Liver (tissue), 9 donors: Measurements from ENCODE around the gene ENAH. TPM values are rescaled to one million over a fixed set of nuclear protein-coding genes. Genes with fewer than 3 reads are reported as not detected.

Experiments
- DNase-seq: peaks from one replicate; pipeline ENCODE4 v3.0.0-alpha.2; 2017; ENCODE audit warnings: low spot score
- H3K27ac ChIP-seq, 2 donors: one replicate each; pipeline ENCODE4 v1.7.0; 2013; ENCODE audit warnings: inconsistent platforms in 2 of 2, low read length in 2 of 2, control low read depth in 1 of 2, low read depth in 1 of 2, mild to moderate bottlenecking in 1 of 2
- H3K27me3 ChIP-seq, 4 donors: one replicate each; pipeline versions ENCODE4 v1.6.1 to v1.7.0; 2013; ENCODE audit warnings: low read length in 3 of 4, inconsistent platforms in 1 of 4, mild to moderate bottlenecking in 1 of 4, moderate library complexity in 1 of 4; ENCODE audit not compliant: control insufficient read depth in 4 of 4, insufficient read depth in 4 of 4
- H3K36me3 ChIP-seq, 4 donors: one replicate each; pipeline versions ENCODE4 v1.6.1 to v1.7.0; 2013; ENCODE audit warnings: low read length in 3 of 4, mild to moderate bottlenecking in 3 of 4, low read depth in 1 of 4, moderate library complexity in 1 of 4; ENCODE audit not compliant: control insufficient read depth in 4 of 4, insufficient read depth in 3 of 4
- H3K4me1 ChIP-seq, 4 donors: one replicate each; pipeline versions ENCODE4 v1.6.1 to v1.7.0; 2013; ENCODE audit warnings: low read length in 3 of 4, mild to moderate bottlenecking in 3 of 4, moderate library complexity in 1 of 4; ENCODE audit not compliant: control insufficient read depth in 4 of 4, insufficient read depth in 4 of 4
- H3K4me3 ChIP-seq, 3 donors: one replicate each; pipeline versions ENCODE4 v1.6.1 to v1.7.0; 2013; ENCODE audit warnings: low read length in 3 of 3, control low read depth in 1 of 3, low read depth in 1 of 3, mild to moderate bottlenecking in 1 of 3
- H3K9ac ChIP-seq, 2 donors: one replicate each; pipeline ENCODE4 v1.7.0; 2013; ENCODE audit warnings: low read length in 2 of 2, mild to moderate bottlenecking in 2 of 2, moderate library complexity in 2 of 2, control low read depth in 1 of 2, low read depth in 1 of 2
- H3K9me3 ChIP-seq, 4 donors: one replicate each; pipeline versions ENCODE4 v1.6.1 to v1.7.0; 2013; ENCODE audit warnings: low read length in 3 of 4; ENCODE audit not compliant: control insufficient read depth in 4 of 4
- CTCF ChIP-seq: fragments of 150-350 bp; IDR thresholded peaks from 2 replicates; pipeline ENCODE4 v1.5.1; 2017; ENCODE audit warnings: improper control_type of control experiment, low read depth, low read length; ENCODE audit not compliant: missing input control
- EGR1 ChIP-seq, 2 donors: IDR thresholded peaks; 2 replicates each; pipeline ENCODE4 v1.6.1; 2016 to 2018; ENCODE audit warnings: antibody characterized with exemption in 2 of 2, low read depth in 2 of 2
- FOXA1 ChIP-seq: IDR thresholded peaks from 2 replicates; pipeline ENCODE4 v1.6.1; 2016; ENCODE audit warnings: antibody characterized with exemption
- FOXA2 ChIP-seq: IDR thresholded peaks from 2 replicates; pipeline ENCODE4 v1.6.1; 2016; ENCODE audit warnings: antibody characterized with exemption
- GABPA ChIP-seq, 2 donors: IDR thresholded peaks in 1 of 2; conservative IDR thresholded peaks in 1 of 2; 2 replicates each; pipeline ENCODE4 v1.6.1; 2016; ENCODE audit warnings: antibody characterized with exemption in 2 of 2, mild to moderate bottlenecking in 1 of 2, moderate library complexity in 1 of 2
- HNF4G ChIP-seq: IDR thresholded peaks from 2 replicates; pipeline ENCODE4 v1.6.1; 2016; ENCODE audit warnings: antibody characterized with exemption
- JUND ChIP-seq, 2 donors: IDR thresholded peaks; 2 replicates each; pipeline ENCODE4 v1.6.1; 2016; ENCODE audit warnings: antibody characterized with exemption in 2 of 2
- MAX ChIP-seq: IDR thresholded peaks from 2 replicates; pipeline ENCODE4 v1.6.1; 2016; ENCODE audit warnings: antibody characterized with exemption
- NR2F2 ChIP-seq: IDR thresholded peaks from 2 replicates; pipeline ENCODE4 v1.6.1; 2016; ENCODE audit warnings: antibody characterized with exemption
- RAD21 ChIP-seq, 2 donors: IDR thresholded peaks; 2 replicates each; pipeline ENCODE4 v1.6.1; 2016; ENCODE audit warnings: antibody characterized with exemption in 2 of 2, mild to moderate bottlenecking in 2 of 2
- RXRA ChIP-seq, 2 donors: IDR thresholded peaks; 2 replicates each; pipeline ENCODE4 v1.6.1; 2017 to 2018; ENCODE audit warnings: antibody characterized with exemption in 2 of 2, mild to moderate bottlenecking in 1 of 2
- SP1 ChIP-seq: IDR thresholded peaks from 2 replicates; pipeline ENCODE4 v1.6.1; 2018; ENCODE audit warnings: antibody characterized with exemption, mild to moderate bottlenecking
- TAF1 ChIP-seq: conservative IDR thresholded peaks from 2 replicates; pipeline ENCODE4 v1.6.1; 2016; ENCODE audit warnings: antibody characterized with exemption, mild to moderate bottlenecking
- YY1 ChIP-seq: IDR thresholded peaks from 2 replicates; pipeline ENCODE4 v1.6.1; 2016; ENCODE audit warnings: antibody characterized with exemption, mild to moderate bottlenecking
- ZBTB33 ChIP-seq: IDR thresholded peaks from 2 replicates; pipeline ENCODE4 v1.6.1; 2016; ENCODE audit warnings: antibody characterized with exemption
- WGBS: extraction: QIAGEN DNeasy Blood & Tissue Kit; methylation state at CpG from one replicate; pipeline ENCODE4 v1.1.7; 2013; 5-methylcytosine and 5-hydroxymethylcytosine counted together
- polyA plus RNA-seq, 2 donors: library from polyadenylated mRNA; stranded (reverse) in 1 of 2; unstranded in 1 of 2; fragments of 200-250 nt in 1 of 2; fragments of >200 nt in 1 of 2; fragmentation: Nextera tagmentation in 1 of 2; extraction: Ambion mirVana in 1 of 2; gene quantifications; one replicate each; pipeline versions ENCODE4 v1.2.1 to v1.2.3, GENCODE V29; 2013 to 2015
- total RNA-seq, 2 donors: library from RNA; depleted of rRNA; stranded (reverse); fragments of >200 nt; gene quantifications; one replicate each; pipeline ENCODE4 v1.2.3, GENCODE V29; 2014
- TF ChIP-seq, protein P1 (sequence below): IDR thresholded peaks from 2 replicates; pipeline ENCODE4 v1.6.1; 2016; ENCODE audit warnings: antibody characterized with exemption, mild to moderate bottlenecking
- donor health status: healthy.
- donor health status: healthy.
- donor health status: healthy.
- donor health status: healthy.
- donor health status: healthy.

ENAH gene
- total and polyA plus RNA-seq, 4 donors, result 2.8 to 8.4 (median 4.5) TPM

GRCh38 chr1:225447650-225448089 is 205.3 kb downstream of the ENAH start:
- no peak overlapping the region for H3K9ac ChIP-seq
- no peak for DNase-seq
- H3K36me3 ChIP-seq, result no peaks in the 10 kb centered on the region
- H3K4me3 ChIP-seq, result no peak overlapping the region
- 72% methylated on average over 8 of the region's 8 CpGs for WGBS
- peaks cover 3 to 23% (median 15%) of the 10 kb centered on the region in 4 donors for H3K4me1 ChIP-seq
- TF ChIP-seq, protein P1, sequence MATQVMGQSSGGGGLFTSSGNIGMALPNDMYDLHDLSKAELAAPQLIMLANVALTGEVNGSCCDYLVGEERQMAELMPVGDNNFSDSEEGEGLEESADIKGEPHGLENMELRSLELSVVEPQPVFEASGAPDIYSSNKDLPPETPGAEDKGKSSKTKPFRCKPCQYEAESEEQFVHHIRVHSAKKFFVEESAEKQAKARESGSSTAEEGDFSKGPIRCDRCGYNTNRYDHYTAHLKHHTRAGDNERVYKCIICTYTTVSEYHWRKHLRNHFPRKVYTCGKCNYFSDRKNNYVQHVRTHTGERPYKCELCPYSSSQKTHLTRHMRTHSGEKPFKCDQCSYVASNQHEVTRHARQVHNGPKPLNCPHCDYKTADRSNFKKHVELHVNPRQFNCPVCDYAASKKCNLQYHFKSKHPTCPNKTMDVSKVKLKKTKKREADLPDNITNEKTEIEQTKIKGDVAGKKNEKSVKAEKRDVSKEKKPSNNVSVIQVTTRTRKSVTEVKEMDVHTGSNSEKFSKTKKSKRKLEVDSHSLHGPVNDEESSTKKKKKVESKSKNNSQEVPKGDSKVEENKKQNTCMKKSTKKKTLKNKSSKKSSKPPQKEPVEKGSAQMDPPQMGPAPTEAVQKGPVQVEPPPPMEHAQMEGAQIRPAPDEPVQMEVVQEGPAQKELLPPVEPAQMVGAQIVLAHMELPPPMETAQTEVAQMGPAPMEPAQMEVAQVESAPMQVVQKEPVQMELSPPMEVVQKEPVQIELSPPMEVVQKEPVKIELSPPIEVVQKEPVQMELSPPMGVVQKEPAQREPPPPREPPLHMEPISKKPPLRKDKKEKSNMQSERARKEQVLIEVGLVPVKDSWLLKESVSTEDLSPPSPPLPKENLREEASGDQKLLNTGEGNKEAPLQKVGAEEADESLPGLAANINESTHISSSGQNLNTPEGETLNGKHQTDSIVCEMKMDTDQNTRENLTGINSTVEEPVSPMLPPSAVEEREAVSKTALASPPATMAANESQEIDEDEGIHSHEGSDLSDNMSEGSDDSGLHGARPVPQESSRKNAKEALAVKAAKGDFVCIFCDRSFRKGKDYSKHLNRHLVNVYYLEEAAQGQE, result no peak
- TF ChIP-seq YY1 (no peak), FOXA2 (no peak), EGR1 (IDR thresholded peaks at IDR 0.05; ENCODE audit: low read depth in 2 of 2) (no peak), FOXA1 (no peak), NR2F2 (peak; percentile 36), GABPA (IDR thresholded peaks at IDR 0.05 in 1 of 2, conservative IDR thresholded peaks at IDR 0.05 in 1 of 2) (no peak), CTCF (no peak), RAD21 (IDR thresholded peaks at IDR 0.05) (no peak), SP1 (peak; percentile 58), JUND (IDR thresholded peaks at IDR 0.05) (no peak), RXRA (IDR thresholded peaks at IDR 0.05) (peak; percentile 21 to 35), TAF1 (no peak)
- no peaks in the 10 kb centered on the region for H3K9me3 ChIP-seq
- H3K27me3 ChIP-seq, result no peaks in the 10 kb centered on the region
- H3K27ac ChIP-seq, result peak overlapping the region; percentile 4 to 8

GRCh38 chr1:225446981-225447615 is 205.8 kb downstream of the ENAH start:
- no peak overlapping the region for H3K9ac ChIP-seq

More at GRCh38 chr1:225446981-225447615, 205.8 kb downstream of the ENAH start:
- 84% methylated on average over 9 of the region's 9 CpGs for WGBS
- no peaks in the 10 kb centered on the region for H3K36me3 ChIP-seq
- H3K9me3 ChIP-seq, result no peaks in the 10 kb centered on the region
- H3K27me3 ChIP-seq, result no peaks in the 10 kb centered on the region
- peak overlapping the region; percentile 4 to 8 for H3K27ac ChIP-seq
- no peak for DNase-seq
- H3K4me3 ChIP-seq, result no peak overlapping the region
- H3K4me1 ChIP-seq, result peaks cover 3 to 29% (median 20%) of the 10 kb centered on the region in 4 donors
- TF ChIP-seq TAF1 (no peak), SP1 (no peak), ZBTB33 (no peak), FOXA2 (no peak), MAX (no peak), JUND (IDR thresholded peaks at IDR 0.05) (no peak), RXRA (IDR thresholded peaks at IDR 0.05) (no peak), HNF4G (no peak), YY1 (no peak), RAD21 (IDR thresholded peaks at IDR 0.05) (no peak)
- TF ChIP-seq, protein P1, result no peak
